ENCODE data around the gene RAB17.
A peak's percentile ranks its signal among the peaks of the same experiment; 100 is the strongest.
"Not testable (repeated sequence)": the region's sequence is repeated elsewhere in the genome, so short reads cannot be mapped to it uniquely, and the experiment has no call there.

RAB17 gene

DNA sequence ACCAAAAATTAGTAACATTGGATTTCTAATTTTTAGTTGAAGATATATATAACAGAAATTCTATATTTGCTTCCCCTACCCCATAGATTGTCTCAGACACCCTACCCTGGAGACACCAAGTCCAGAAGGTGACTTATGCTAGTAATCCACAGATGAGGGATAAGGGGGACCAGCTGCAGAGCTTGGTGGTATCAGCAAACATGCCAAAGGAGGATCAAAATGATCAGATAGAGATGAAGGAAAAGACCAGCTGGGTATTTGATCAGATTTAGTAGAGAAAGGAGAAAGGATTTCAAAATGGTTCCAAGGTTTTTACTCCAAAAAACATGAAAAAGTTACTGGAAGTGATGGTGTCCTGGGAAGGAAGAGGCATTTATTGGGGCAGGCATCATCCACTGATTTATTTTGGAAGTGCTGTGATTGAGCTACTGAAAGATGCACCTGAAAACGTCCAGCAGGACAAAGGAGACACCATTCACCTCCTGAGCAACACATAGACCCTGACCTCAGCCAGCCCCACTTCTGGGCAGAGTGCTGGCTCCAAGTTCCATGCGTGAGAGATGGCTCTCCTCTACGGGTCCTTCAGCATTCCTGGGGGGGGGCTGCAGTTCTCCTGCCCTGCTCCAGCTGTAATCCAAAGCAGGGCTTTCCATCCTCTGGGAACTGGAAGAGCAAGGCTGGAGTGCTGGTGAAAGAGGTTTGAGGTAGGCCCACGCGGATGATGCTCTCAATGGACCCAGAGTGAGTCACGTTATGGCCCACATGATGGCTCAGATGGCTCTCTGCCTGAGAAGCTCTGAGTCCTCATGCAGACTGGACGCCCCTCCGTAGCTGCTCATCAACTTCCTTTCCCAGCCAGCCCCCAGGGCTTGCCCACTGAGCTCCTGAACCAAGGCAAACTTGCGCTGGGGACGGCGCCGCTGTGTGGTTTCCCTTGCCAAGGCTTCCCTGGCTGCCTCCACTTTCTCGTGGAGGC, 33.2 kb upstream of the RAB17 start:
- no peak for DNase-seq

DNA sequence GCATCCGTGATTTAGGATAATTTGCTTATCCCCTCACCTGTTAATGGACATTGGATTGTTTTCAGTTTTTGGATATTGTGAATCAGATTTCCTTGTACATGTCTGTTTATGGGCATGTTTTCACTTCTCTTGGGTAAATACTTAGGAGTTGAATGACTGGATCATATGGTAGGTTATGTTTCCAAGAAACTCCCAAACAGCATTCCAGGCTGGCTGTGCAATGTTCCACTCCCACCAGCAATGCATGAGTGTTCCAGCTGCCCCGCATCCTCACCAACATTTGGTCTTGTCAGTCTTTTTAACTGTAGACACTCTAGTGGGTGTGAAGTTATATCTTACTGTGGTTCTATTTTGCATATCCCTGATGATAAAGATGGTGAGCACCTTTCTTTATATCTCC, 27.9 kb upstream of the RAB17 start:
- no peak for DNase-seq

DNA sequence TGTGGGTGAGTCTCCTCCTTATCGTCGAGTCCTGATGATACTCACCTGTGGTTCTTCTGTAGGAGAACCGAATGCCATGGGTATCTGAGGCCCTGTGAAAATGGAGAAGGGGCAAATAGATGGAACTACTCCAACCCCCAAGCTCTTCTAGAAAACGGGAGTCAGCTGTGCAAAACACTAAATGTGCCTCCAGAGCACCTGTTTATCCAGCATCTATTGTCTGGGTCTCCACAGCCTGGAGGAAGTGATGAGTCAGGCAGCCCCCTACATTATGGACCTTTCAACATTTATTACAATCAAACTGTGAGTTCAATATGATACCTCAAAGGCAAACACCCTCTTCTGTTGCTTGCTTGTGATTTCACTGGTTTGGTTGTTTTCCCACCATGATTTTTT, 27.1 kb upstream of the RAB17 start:
- DNase-seq, result no peak

DNA sequence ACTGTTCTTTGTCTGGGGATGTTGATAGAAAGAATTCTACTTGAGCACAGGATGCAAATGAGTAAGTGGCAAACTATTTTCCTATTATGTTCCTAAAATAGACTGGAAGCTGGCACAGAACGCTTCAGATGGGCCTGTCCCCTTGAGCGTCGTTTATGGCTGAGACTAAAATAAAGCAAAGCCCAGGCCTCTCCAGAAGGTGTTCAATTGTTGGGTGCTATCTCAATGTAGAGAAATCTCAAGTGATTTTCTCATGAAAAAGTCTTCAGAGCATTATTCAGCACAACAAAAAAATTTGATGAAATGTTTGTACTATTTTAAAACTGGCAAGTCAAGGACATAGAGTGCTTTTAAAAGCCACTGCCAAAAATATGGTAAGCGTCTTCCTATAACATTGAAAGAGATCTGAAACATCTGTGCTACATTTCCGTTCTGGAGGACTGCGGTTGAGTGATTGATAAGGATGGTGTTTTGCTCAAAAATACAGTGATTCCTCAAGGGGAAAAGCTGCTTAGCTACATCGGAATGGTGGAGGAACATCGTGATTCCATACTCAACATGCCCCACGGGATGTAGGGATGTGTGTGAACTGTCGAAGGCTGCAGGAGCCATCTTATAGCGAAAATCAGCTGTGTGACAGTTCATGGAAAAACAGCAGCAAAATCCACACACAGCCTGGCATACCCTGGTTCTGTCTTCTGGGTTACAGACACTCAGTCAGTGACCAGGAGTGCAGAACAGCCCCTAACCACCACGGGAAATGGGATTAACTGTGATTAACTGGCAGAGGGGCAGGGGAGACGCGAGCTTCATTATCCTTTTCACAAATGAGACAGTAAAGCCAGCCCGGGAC, 26.4 kb upstream of the RAB17 start:
- peak; percentile 62 for DNase-seq

DNA sequence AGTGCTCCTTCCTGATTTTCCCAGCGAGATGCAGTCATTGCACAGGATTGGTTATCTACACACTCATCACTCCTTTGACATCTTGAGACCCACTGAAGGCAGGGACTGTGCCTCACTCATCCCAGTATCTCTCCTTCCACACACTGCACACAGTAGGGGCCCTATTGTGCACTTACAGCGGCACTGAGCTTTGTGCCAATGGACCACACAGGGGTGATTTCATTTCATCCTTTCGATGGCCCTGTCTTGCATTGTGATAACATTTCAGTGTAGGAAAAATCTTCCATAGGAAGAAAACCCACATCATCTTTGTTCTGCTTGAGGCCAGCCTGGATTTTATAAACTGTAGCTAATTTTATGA, 25.8 kb upstream of the RAB17 start:
- no peak for DNase-seq

DNA sequence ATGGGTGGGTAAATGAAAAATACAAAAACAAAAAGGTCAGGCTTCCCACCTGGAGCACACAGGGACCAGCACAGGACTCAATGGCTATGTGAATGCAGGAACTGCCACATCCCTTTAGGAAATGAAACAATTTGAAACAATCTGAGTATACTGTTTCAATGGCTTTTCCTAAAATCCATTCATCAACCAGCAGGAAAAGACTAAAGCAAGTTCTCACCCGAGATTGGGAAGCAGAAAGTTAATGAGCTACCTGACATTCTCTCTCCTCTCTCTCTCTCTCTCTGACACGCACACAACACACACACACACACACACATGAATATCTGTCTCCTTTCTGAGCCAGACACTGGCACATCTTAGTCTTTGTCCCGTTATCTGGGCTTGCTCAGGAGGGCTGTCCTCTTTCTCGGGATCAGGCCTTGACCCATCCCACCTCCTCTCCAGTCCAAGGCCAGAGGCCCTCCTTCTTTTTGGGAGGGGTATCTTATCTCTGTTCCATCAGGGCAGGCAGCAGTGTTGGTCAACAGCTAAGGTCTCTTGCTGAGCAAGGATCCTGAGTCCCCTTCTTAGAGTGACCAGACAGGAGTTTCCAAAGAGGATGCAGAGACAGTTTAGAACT, 25.2 kb upstream of the RAB17 start:
- DNase-seq, result no peak

DNA sequence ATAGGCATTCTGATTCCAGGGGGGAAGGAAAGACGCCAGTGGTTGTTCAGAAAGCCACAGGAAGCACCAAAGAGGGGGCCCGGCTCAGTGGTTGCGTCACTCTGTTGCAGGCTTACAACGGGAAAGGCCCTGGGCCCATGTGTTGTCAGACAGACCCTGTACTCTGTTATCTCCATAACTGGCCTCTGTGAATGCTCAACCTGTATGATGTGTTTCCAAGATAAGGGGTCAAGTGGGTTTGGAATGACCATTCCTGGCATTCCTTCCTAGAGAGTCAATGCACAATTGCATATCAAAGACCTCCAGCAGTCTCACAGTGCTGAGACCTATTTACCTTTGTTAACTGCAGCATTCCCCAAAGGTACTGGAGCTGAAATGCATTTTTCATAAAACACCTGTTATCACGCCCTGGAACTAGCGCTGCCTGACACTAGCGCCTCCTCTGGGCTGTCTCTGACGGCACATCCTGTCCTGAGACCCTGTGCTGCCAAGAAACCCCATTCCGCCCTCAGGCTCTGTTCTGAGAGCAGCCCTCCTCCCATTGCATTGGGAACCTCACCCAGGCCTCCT, 23.7 kb upstream of the RAB17 start:
- DNase-seq, result peak; percentile 52

DNA sequence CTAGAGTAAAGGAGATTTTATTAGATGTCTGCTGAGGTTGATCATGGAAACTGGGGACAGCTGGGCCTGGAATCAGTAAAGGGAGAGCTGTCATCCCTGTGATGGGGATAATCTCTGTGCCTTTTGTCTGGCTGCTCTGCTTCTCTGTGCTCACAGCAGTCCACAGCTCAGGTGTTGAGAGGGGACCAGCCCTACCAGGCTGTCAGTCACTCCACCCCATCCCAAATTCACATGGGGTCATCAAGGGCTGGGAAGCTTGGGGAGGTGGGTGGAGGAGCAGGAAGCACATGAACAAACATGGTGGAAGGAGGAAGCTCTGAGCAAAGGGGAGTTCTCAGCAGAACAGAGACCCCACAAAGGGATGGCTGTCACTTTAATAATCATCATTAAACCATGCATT, 23.1 kb upstream of the RAB17 start:
- DNase-seq, result no peak

DNA sequence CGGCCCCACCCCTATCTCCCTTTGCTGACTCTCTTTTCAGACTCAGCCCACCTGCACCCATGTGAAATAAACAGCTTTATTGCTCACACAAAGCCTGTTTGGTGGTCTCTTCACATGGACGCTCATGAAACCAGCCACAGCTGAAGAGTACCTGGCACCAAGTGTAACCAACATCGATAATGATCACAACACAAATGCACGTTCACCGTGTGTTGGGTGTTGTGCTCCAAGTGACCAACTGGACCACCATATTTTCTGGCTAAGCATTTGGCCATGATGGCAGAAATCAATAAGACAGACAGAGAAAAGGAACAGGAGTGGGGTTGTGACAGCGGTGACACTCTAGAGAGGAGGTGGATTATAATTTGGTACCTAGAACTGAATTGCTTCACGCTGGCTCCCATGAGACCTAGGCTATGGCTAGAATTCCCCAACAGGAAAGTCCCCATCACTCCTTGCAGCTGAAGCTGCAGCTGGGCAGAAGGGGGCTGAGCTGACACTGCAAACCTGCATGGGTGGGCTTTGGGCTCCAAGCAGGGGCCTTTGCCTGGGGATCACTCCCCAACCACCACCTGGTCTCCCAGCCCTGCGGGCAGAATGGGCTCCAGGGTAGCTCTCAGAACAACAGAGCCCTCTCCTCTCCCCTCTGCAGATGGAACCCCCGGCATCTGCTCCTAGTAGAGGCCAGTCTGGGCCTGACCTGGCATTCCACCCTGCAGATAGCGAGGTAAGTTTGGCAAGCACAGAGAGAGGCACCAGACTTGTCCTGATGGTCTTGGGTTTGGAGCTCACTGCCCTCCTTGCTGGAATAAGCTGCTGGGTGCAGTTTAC, 22.2 kb upstream of the RAB17 start:
- no peak for DNase-seq

DNA sequence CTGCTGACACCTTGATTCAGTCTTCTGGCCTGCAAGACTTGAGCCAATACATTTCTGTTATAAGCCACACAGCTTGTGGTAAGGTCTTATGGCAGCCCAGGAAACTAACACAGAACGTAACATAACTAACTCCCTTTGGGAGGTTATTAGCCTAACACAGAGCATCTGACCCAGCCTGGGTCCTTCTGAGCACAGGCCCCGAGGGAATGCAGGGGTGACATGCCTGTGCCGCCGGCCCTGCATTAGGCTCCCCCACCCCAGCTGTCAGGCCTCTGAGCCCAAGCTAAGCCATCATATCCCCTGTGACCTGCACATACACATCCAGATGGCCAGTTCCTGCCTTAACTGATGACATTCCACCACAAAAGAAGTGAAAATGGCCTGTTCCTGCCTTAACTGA, 16.0 kb upstream of the RAB17 start:
- DNase-seq, result not testable (repeated sequence)

DNA sequence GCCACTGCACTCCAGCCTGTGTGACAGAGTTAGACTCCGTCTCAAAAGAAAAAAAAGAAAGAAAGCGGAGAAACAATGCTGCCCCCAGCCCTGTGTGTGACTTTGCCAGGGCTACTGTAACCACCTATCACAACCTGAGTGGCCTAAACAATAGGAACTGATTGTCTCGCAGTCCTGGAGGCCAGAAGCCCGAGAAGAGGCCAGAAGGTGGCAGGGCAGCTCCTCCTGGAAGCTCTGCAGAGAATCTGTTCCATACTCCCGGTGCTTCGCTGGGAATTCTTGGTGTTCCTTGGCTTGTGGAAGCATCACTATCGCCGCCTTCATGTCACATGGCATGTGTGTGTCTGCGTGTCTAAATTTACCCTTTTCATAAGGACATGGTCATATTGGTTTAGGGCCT, 14.4 kb upstream of the RAB17 start:
- no peak for DNase-seq

DNA sequence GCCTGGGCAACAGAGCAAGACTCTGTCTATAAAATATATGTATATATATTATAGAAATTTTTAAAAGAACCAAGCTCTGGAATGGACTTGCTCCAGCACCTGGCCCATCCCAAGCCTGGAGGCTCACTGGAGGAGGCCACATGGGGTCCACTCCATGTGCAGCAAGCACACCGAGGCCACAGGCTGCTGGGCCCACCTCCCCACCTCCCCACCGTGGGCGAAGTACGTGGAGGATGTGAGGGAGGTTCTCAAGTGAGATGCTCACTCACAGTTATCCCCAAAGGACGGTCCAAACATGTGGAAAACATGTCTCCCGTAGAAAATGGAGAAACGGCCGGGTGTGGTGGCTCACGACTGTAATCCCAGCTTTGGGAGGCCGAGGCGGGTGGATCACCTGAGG, 13.9 kb upstream of the RAB17 start:
- DNase-seq, result no peak

DNA sequence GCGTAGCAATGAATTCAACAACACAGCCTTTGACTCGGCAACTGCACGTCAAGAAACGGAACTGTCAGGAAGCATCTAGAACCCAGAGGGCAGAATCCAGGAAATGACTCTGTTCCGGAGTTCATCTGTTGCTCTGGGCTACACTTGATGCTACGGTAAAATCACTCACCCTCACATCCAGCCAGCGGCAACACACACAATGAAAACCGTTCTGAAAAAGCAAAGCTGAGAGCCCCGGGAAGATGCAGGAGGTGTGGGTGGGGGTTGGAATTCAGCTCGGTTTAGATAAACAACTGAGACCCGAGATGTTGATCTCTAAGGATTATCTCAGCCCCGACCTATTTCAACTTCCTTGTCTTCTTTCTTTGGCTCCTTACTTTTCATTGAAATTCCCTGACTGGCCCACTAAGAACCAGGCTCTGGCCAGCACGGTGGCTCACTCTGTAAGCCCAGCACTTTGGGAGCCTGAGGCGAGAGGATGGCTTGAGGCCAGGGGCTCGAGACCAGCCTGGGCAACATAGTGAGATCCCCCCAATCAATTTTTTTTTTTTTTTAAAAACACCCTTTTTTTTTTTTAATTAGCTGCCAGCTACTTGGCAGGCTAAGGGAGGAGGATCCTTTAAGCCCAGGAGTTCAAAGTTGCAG, 13.3 kb upstream of the RAB17 start:
- DNase-seq, result peak; percentile 48

DNA sequence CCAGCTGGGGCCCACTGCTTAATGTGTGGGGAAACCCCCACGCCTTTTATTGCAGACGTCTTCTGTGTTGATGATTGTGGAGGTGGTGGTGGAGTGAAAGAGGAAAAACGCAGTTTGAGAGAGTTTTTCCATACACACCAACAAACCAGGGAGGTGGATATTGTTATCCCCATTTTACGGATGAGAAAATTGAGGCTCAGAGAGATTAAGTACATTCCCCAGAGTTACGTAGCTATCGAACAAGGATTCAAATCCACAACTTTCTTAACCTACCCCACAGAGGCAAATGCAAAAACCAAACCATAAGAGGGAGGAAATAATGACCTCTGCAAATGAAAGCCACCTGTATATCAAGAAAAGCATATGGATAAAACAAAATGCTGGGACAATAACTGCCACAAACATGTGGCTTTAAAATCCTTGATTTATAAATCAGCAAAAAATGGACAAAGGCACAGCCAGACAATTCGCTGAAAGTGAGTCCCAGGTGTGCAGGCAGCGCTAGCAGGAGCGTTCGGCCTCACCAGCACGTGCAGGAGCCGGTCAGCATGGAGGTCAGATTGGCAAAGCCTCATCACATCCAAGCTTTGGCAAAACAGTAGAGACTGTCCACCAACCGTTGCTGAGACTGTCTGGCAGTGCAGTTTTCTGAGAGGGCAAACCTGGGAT, 12.6 kb upstream of the RAB17 start:
- DNase-seq, result no peak

DNA sequence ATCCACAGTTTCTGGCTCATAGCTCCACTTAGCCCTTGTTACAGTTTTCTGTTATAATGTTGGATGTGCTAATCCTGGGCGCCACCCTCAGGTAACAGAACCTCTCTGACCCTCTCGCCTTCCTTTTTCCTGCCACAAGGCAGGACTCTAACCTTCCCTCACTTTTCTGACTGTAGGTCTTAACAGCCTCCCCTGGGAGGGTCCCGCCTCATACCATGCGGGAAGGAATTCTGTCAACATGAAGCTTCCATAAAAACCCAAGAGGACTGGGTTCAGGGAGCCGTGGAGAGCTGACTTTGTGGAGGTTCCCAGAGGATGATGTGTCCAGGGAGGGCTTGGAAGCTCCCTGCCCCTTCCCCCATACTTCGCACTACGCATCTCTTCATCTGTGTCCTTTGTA, 11.9 kb upstream of the RAB17 start:
- no peak for DNase-seq

DNA sequence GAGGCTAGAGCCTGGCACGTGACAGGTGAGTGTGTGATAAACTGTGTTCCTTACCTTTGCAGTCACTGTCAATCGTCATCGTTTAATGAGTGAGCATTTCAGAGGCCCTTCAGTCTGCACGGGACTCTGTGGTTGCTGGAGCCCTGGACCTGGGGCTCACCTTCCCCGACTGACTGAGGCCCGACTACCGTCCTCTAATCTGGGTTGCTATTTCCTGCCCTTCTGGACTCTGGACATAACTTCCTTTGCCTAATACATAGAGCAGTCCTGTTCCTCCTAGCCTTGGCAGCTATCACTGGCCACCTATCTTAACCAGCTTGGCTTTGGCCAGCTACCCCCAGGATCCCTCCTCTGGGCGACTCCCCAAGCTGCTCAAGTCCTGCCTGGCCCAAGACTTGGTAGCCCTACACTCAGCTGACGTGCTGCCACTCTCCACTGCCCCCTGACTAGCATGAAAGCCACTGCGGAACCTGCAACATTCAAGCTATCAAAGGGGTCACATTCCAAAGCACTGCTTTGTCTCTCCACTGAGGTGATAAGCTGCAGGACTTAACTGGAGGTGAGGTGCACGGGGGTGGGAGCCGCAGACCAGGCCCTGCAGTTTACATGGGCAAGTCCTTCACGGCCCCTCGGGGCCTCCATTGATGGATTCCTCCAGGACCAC, 11.1 kb upstream of the RAB17 start:
- DNase-seq, result no peak

DNA sequence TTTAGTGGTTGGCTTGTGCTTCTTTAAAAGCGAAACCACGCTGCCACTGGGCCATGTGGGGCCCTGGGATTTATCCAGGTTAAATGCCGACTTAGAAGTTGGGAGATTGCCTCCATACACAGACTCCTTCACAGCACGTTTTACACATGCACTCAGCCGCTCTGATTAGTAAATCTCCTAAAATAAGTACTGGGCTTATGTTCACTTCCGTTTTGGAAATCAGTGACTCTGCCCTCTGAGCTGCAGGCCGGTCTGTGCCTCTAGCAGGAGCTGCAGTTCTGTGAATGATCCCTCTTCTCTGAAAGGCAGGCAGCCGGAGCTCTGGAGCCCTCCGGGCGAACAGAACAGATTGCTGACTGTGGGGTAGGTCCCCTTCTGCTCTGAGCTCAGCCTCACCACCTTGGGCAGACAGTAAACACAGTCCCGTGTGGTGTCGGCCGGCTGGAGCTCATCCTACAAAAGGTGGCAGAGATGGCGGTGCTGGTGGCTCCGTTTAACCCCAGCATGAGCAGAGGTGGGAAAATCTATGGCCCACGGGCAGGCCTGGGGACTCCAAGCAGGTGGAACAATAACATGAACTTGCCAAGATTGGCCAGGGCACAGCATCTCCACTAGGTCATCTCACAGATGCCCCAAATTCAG, 9.8 kb upstream of the RAB17 start:
- no peak for DNase-seq

DNA sequence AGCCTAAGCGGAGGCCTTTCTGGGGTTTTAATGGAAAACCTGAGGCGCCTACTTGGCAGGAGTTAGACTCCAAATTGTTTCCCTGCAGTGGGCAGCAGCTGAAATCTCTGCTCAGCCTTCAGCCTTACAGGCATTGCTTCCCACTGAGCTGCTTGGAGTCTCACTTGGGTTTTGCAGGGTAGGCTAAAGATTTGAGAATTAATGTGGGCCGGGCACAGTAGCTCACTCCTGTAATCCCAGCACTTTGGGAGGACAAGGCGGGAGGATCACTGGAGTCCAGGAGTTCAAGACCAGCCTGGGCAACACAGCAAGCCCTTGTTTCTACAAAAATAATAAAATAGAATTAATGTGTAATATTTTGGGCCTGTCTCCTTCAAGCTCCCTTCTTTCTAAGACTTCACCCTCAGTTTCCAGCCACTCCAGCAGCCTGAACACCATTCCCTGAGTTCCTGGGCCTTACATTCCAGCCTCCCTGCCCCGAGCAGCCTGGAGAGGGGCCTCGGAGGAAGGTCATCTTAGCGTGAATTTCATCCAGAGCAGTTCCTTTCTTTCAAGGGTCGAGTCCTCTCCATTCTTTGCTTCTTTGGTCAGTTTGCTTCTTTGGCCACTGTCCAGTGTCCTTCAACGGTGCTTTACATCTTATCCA, 9.1 kb upstream of the RAB17 start:
- no peak for DNase-seq

DNA sequence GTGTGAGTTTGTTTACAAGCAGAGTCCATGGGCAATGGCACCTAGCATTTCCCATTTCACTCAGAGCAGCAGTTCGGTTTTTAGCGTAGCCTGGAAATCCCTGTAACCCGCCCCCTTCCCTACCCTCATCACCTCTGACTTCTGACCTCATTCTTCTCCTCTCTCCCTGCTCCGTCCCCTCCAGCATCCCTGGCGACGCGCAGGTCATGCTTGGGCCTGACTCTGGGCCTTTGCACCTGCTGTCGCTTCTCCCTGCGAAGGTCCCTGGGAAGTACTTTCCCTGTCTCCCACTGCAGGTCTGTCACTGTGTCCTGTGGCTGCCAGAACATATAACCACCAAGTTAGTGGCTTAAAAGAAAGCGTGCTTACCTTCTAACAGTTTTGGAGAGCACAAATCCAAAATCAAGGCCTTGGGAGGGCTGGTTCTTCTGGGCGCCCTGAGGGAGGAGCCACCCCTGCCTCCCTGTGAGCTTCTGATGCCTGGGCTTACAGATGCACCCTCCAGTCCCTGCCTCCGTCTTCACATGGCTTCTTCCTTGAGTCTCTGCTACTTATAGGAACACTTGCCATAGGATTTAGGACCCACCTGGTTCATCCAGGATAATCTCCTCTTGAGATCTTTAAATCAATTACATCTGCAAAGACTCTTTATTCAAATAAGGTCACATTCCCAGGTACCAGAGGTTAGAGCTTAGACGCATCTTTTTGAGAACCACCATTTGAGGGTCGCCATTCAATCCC, 8.1 kb upstream of the RAB17 start:
- DNase-seq, result no peak
